Neural crest cell (in vitro differentiated cells): Measurements from ENCODE around the gene DISP3. TPM values are rescaled to one million over a fixed set of nuclear protein-coding genes. Genes with fewer than 3 reads are reported as not detected.
A peak's percentile ranks its signal among the peaks of the same experiment; 100 is the strongest.

Experiments
- DNase-seq: peaks from one replicate; pipeline ENCODE4 v3.0.0; 2021; ENCODE audit warnings: low read depth, mixed read lengths, low spot score
- H3K27ac Mint-ChIP-seq: one replicate; pipeline ENCODE4 v1.8.0; 2021; ENCODE audit warnings: mild to moderate bottlenecking, mixed read lengths; ENCODE audit not compliant: unreplicated experiment
- H3K27me3 Mint-ChIP-seq: 2 replicates; pipeline ENCODE4 v1.8.0; 2021; ENCODE audit warnings: low read depth, mild to moderate bottlenecking, mixed read lengths
- H3K36me3 Mint-ChIP-seq: 2 replicates; pipeline ENCODE4 v1.8.0; 2021; ENCODE audit warnings: low read depth, mild to moderate bottlenecking, mixed read lengths
- H3K4me1 Mint-ChIP-seq: 2 replicates; pipeline ENCODE4 v1.8.0; 2021; ENCODE audit warnings: mixed read lengths
- H3K4me3 Mint-ChIP-seq: one replicate; pipeline ENCODE4 v1.8.0; 2021; ENCODE audit warnings: mild to moderate bottlenecking, mixed read lengths
- H3K9me3 Mint-ChIP-seq: 2 replicates; pipeline ENCODE4 v1.8.0; 2021; ENCODE audit warnings: mixed read lengths
- CTCF ChIP-seq: fragments of 200-600 bp; sonication (generic); conservative IDR thresholded peaks from 2 replicates; pipeline ENCODE4 v1.5.0; 2021; ENCODE audit warnings: antibody characterized with exemption, mild to moderate bottlenecking
- total RNA-seq: library from RNA; stranded (reverse); gene quantifications from 2 replicates; pipeline ENCODE4 v1.2.1, GENCODE V29; 2021

DISP3 gene
- total RNA-seq, 1 donor from 2014 or later = 9.1 TPM

GRCh38 chr1:11516961-11517635, 38.1 kb downstream of the DISP3 start:
- peak overlapping the region; percentile 75 for H3K27ac Mint-ChIP-seq
- no peaks in the 10 kb centered on the region for H3K4me1 Mint-ChIP-seq
- TF ChIP-seq CTCF = no peak
- no peak for DNase-seq
- H3K9me3 Mint-ChIP-seq = peaks cover 5% of the 10 kb centered on the region
- no peak overlapping the region for H3K4me3 Mint-ChIP-seq
- H3K36me3 Mint-ChIP-seq = peaks cover 13% of the 10 kb centered on the region
- H3K27me3 Mint-ChIP-seq = peaks cover 4% of the 10 kb centered on the region

- DNase-seq = no peak
- no peak for TF ChIP-seq CTCF
- Mint-ChIP-seq H3K4me1 (no peaks in the 10 kb centered on the region), H3K36me3 (peaks cover 4% of the 10 kb centered on the region), H3K27me3 (no peaks in the 10 kb centered on the region), H3K4me3 (no peak overlapping the region), H3K27ac (no peak overlapping the region), H3K9me3 (no peaks in the 10 kb centered on the region)
Measured at GRCh38 chr1:11518016-11518701, 39.2 kb downstream of the DISP3 start.

GRCh38 chr1:11518791-11519628, 40.1 kb downstream of the DISP3 start:
- Mint-ChIP-seq H3K27ac (no peak overlapping the region), H3K27me3 (no peaks in the 10 kb centered on the region), H3K9me3 (no peaks in the 10 kb centered on the region), H3K36me3 (no peaks in the 10 kb centered on the region), H3K4me3 (no peak overlapping the region), H3K4me1 (no peaks in the 10 kb centered on the region)
- TF ChIP-seq CTCF = no peak
- no peak for DNase-seq

GRCh38 chr1:11519629-11520031, 40.7 kb downstream of the DISP3 start:
- no peak for DNase-seq
- H3K9me3 Mint-ChIP-seq = no peaks in the 10 kb centered on the region
- H3K4me1 Mint-ChIP-seq = no peaks in the 10 kb centered on the region
- H3K4me3 Mint-ChIP-seq = no peak overlapping the region
- no peaks in the 10 kb centered on the region for H3K36me3 Mint-ChIP-seq
- H3K27me3 Mint-ChIP-seq = no peaks in the 10 kb centered on the region
- no peak overlapping the region for H3K27ac Mint-ChIP-seq
- no peak for TF ChIP-seq CTCF

GRCh38 chr1:11520531-11521233, 41.7 kb downstream of the DISP3 start:
- Mint-ChIP-seq H3K4me3 (no peak overlapping the region), H3K27ac (peak overlapping the region; percentile 71), H3K9me3 (no peaks in the 10 kb centered on the region), H3K4me1 (no peaks in the 10 kb centered on the region), H3K36me3 (no peaks in the 10 kb centered on the region), H3K27me3 (no peaks in the 10 kb centered on the region)
- no peak for TF ChIP-seq CTCF
- DNase-seq = no peak
